ENCODE results near the gene PRMT9.

The PRMT9 gene

GRCh38 chr4:147620315-147620714, 63.6 kb downstream of the PRMT9 start:
- no peak overlapping the region for H3K27ac ChIP-seq

GRCh38 chr4:147617841-147618691, 65.9 kb downstream of the PRMT9 start:
- Histone ChIP-seq H3K4me3 (peak overlapping the region; percentile 71), H3K27ac (peak overlapping the region; percentile 77 to 79), H3K27me3 (no peaks in the 10 kb centered on the region), H3K9me3 (no peaks in the 10 kb centered on the region), H3K36me3 (peaks cover 7 to 11% (median 7%) of the 10 kb centered on the region in 3 donors), H3K4me1 (peaks cover 0 to 48% (median 27%) of the 10 kb centered on the region in 4 donors)
- intact Hi-C loops (cut with DNase I; ENCODE audit: low total_unique reads), result loop anchor here (10.0 kb wide), 1 partner anchor 247 kb away; no protein-coding TSS in a partner anchor
- no peak for TF ChIP-seq CTCF (IDR thresholded peaks at IDR 0.05)
- no peak for DNase-seq

More at GRCh38 chr4:147620315-147620714, 63.6 kb downstream of the PRMT9 start:
- Histone ChIP-seq H3K36me3 (peaks cover 16 to 29% (median 25%) of the 10 kb centered on the region in 3 donors), H3K4me1 (peaks cover 0 to 48% (median 27%) of the 10 kb centered on the region in 4 donors), H3K27me3 (no peaks in the 10 kb centered on the region), H3K9me3 (no peaks in the 10 kb centered on the region), H3K4me3 (no peak overlapping the region)
- no peak for TF ChIP-seq CTCF (IDR thresholded peaks at IDR 0.05)
- intact Hi-C loops (cut with DNase I; ENCODE audit: low total_unique reads), result loop anchor here (10.0 kb wide), 1 partner anchor 54 kb away; no protein-coding TSS in a partner anchor
- no peak for DNase-seq

GRCh38 chr4:147617173-147617840, 66.7 kb downstream of the PRMT9 start, which contains the start of gene TMEM184C:
TSS of gene TMEM184C (plus strand) at chr4:147617397. CDS start at chr4:147617957, 560 bp downstream.
- Histone ChIP-seq H3K27me3 (no peaks in the 10 kb centered on the region), H3K4me1 (peaks cover 0 to 48% (median 27%) of the 10 kb centered on the region in 4 donors), H3K36me3 (peaks cover 0 to 4% (median under 1%) of the 10 kb centered on the region in 3 donors), H3K4me3 (peak within 1 kb of the TSS; percentile 71), H3K27ac (peak within 1 kb of the TSS; percentile 77 to 79), H3K9me3 (no peaks in the 10 kb centered on the region)
- peak; percentile 99 for DNase-seq
- no peak for TF ChIP-seq CTCF (IDR thresholded peaks at IDR 0.05)
- intact Hi-C loops (cut with DNase I; ENCODE audit: low total_unique reads), result loop anchor here (10.0 kb wide), 1 partner anchor 247 kb away; no protein-coding TSS in a partner anchor

GRCh38 chr4:147616849-147617172, 67.2 kb downstream of the PRMT9 start:
- peaks cover 0 to 4% (median 0%) of the 10 kb centered on the region in 3 donors for H3K36me3 ChIP-seq
- no peak for DNase-seq
- H3K27ac ChIP-seq, result peak overlapping the region; percentile 77 to 79
- peaks cover 0 to 44% (median 27%) of the 10 kb centered on the region in 4 donors for H3K4me1 ChIP-seq
- no peak for TF ChIP-seq CTCF (IDR thresholded peaks at IDR 0.05)
- no peaks in the 10 kb centered on the region for H3K9me3 ChIP-seq
- intact Hi-C loops (cut with DNase I; ENCODE audit: low total_unique reads), result loop anchor here (10.0 kb wide), 1 partner anchor 248 kb away; no protein-coding TSS in a partner anchor
- no peaks in the 10 kb centered on the region for H3K27me3 ChIP-seq
- peak overlapping the region; percentile 71 for H3K4me3 ChIP-seq

GRCh38 chr4:147610686-147611085, 73.3 kb downstream of the PRMT9 start:
- no peaks in the 10 kb centered on the region for H3K9me3 ChIP-seq
- H3K36me3 ChIP-seq, result no peaks in the 10 kb centered on the region
- H3K27ac ChIP-seq, result no peak overlapping the region
- no peak overlapping the region for H3K4me3 ChIP-seq
- no peaks in the 10 kb centered on the region for H3K4me1 ChIP-seq
- no peak for TF ChIP-seq CTCF (IDR thresholded peaks at IDR 0.05)
- no peak for DNase-seq
- no peaks in the 10 kb centered on the region for H3K27me3 ChIP-seq
- intact Hi-C loops (cut with DNase I; ENCODE audit: low total_unique reads), result loop anchor here (10.0 kb wide), 1 partner anchor 254 kb away; no protein-coding TSS in a partner anchor

Data from tibial artery (tissue), 4 donors.